GM12878 (cell line): ENCODE measurements around the gene FCER2. TPM values are rescaled to one million over a fixed set of nuclear protein-coding genes. Genes with fewer than 3 reads are reported as not detected.

Source experiments
- ASH2L ChIP-seq: fragments of 300-600, 200-600 bp; sonication (generic); IDR thresholded peaks from 2 replicates; pipeline ENCODE4 v1.6.1; 2017; ENCODE audit warnings: low read depth, mild to moderate bottlenecking, borderline replicate concordance
- BCL11A ChIP-seq: IDR thresholded peaks from 2 replicates; pipeline ENCODE4 v1.6.1; 2011; ENCODE audit warnings: low read depth, low read length
- BHLHE40 ChIP-seq, 2 experiments: fragments of 450-650 bp in 1 of 2; IDR thresholded peaks; 2 replicates each; pipeline ENCODE4 v1.6.1; 2011 to 2017; ENCODE audit warnings: low read depth in 2 of 2, borderline replicate concordance in 1 of 2, improper control_type of control experiment in 1 of 2, low read length in 1 of 2, mild to moderate bottlenecking in 1 of 2
- CEBPB ChIP-seq, 2 experiments: fragments of 150-350 bp in 1 of 2; IDR thresholded peaks; 2 replicates each; pipeline ENCODE4 v1.6.1; 2012 to 2014; ENCODE audit warnings: low read depth in 2 of 2, low read length in 2 of 2, borderline replicate concordance in 1 of 2, inconsistent platforms in 1 of 2
- CTCF ChIP-seq, 3 experiments: IDR thresholded peaks in 2 of 3; conservative IDR thresholded peaks in 1 of 3; 2 replicates each; pipeline ENCODE4 v1.5.1; 2011; ENCODE audit warnings: low read depth in 3 of 3, low read length in 3 of 3, mild to moderate bottlenecking in 3 of 3, control low read depth in 2 of 3, moderate library complexity in 2 of 3, inconsistent platforms in 1 of 3, mixed read lengths in 1 of 3; ENCODE audit not compliant: control insufficient read depth in 2 of 3, insufficient read depth in 1 of 3; ENCODE audit errors: extremely low read depth in 1 of 3
- EED ChIP-seq: sonication (generic); IDR thresholded peaks from 2 replicates; pipeline ENCODE4 v1.6.1; 2016; ENCODE audit warnings: antibody characterized with exemption, low read depth
- ETV6 ChIP-seq, 2 experiments: fragments of 450-650 bp in 1 of 2; IDR thresholded peaks in 1 of 2; conservative IDR thresholded peaks in 1 of 2; 2 replicates each; pipeline ENCODE4 v1.6.1; 2014; ENCODE audit warnings: antibody characterized with exemption in 1 of 2, borderline replicate concordance in 1 of 2, low read depth in 1 of 2, mild to moderate bottlenecking in 1 of 2, moderate library complexity in 1 of 2
- GABPA ChIP-seq: IDR thresholded peaks from 2 replicates; pipeline ENCODE4 v1.6.1; 2014; ENCODE audit warnings: antibody characterized with exemption, low read depth, mild to moderate bottlenecking, inconsistent platforms
- HDAC6 ChIP-seq: fragments of 200-600 bp; sonication (generic); IDR thresholded peaks from one replicate; pipeline ENCODE4 v1.8.0; 2017; ENCODE audit warnings: antibody characterized with exemption; ENCODE audit not compliant: unreplicated experiment
- IRF3 ChIP-seq: fragments of 450-650 bp; IDR thresholded peaks from 2 replicates; pipeline ENCODE4 v1.6.1; 2014; ENCODE audit warnings: mild to moderate bottlenecking
- KLF5 ChIP-seq: fragments of 450-650 bp; IDR thresholded peaks from 2 replicates; pipeline ENCODE4 v1.6.1; 2014; ENCODE audit warnings: mild to moderate bottlenecking; ENCODE audit not compliant: partially characterized antibody
- NFIC ChIP-seq: IDR thresholded peaks from 2 replicates; pipeline ENCODE4 v1.6.1; 2012; ENCODE audit warnings: low read depth, mild to moderate bottlenecking, inconsistent platforms, low read length, moderate library complexity
- NFXL1 ChIP-seq: fragments of 450-650 bp; IDR thresholded peaks from 2 replicates; pipeline ENCODE4 v1.6.1; 2017; ENCODE audit warnings: antibody characterized with exemption, mild to moderate bottlenecking, borderline replicate concordance
- PAX8 ChIP-seq: fragments of 450-650 bp; IDR thresholded peaks from 2 replicates; pipeline ENCODE4 v1.6.1; 2017; ENCODE audit warnings: mild to moderate bottlenecking, moderate library complexity
- POLR2AphosphoS5 ChIP-seq: IDR thresholded peaks from 2 replicates; pipeline ENCODE4 v1.6.1; 2011; ENCODE audit warnings: mild to moderate bottlenecking, low read length, inconsistent platforms
- POU2F2 ChIP-seq: IDR thresholded peaks from 3 replicates; pipeline ENCODE4 v1.6.1; 2011; ENCODE audit warnings: low read depth, mild to moderate bottlenecking, low read length, borderline replicate concordance
- RFX5 ChIP-seq: IDR thresholded peaks from 2 replicates; pipeline ENCODE4 v1.6.1; 2011; ENCODE audit warnings: low read depth, low read length, improper control_type of control experiment
- SREBF2 ChIP-seq: IDR thresholded peaks from 2 replicates; pipeline ENCODE4 v1.6.1; 2012; ENCODE audit warnings: mild to moderate bottlenecking, low read length
- ZNF274 ChIP-seq: IDR thresholded peaks from one replicate; pipeline ENCODE4 v1.8.0; 2011; ENCODE audit not compliant: insufficient read length, insufficient read depth
- ZNF384 ChIP-seq: IDR thresholded peaks from 2 replicates; pipeline ENCODE4 v1.6.1; 2012; ENCODE audit warnings: low read depth, mild to moderate bottlenecking, low read length, improper control_type of control experiment, borderline replicate concordance
- polyA plus RNA-seq, 11 experiments: library from polyadenylated mRNA; depleted of rRNA in 4 of 11; unstranded in 6 of 11; stranded (reverse) in 5 of 11; fragments of >200 nt; fragmentation: Nextera tagmentation in 4 of 11; fragmentation: Illumina TruSeq in 1 of 11; extraction: Ambion mirVana in 4 of 11; extraction: Trizol in 1 of 11; gene quantifications; 1 replicate in 1 of 11; 2 replicates in 10 of 11; pipeline versions ENCODE4 v1.2.1 to v1.2.3, GENCODE V29; 2011 to 2016; ENCODE audit warnings: inconsistent platforms in 2 of 11, missing spikeins in 2 of 11, low read depth in 1 of 11
- total RNA-seq, 4 experiments: library from RNA; depleted of rRNA in 3 of 4; stranded (reverse); fragments of >200 nt in 3 of 4; fragmentation: Illumina TruSeq in 1 of 4; extraction: Trizol in 1 of 4; gene quantifications; 2 replicates each; pipeline versions ENCODE4 v1.2.1 to v1.2.3, GENCODE V29; 2013 to 2021
- TF ChIP-seq, protein P1 (sequence below): fragments of 450-650 bp; formaldehyde crosslinking; IDR thresholded peaks from 2 replicates; pipeline ENCODE4 v1.4.0; 2020; ENCODE audit warnings: mild to moderate bottlenecking, moderate library complexity
- TF ChIP-seq, protein P2 (sequence below): fragments of 450-650 bp; IDR thresholded peaks from 2 replicates; pipeline ENCODE4 v1.6.1; 2017; ENCODE audit warnings: mild to moderate bottlenecking

The FCER2 gene
- total and polyA plus RNA-seq, 10 of the 15 experiments (the other 5 are each of a cell fraction or from before 2014, with no cell fraction given): 44.0 to 424 (median 241) TPM

GRCh38 chr19:7652061-7652641 lies 49.8 kb downstream of the FCER2 start (continued):
- TF ChIP-seq EED (0 out of 2 replicates have a peak, but pooled peaks have one; percentile 31), IRF3 (no peak), RFX5 (no peak), GABPA (no peak), POLR2AphosphoS5 (no peak), CEBPB (IDR thresholded peaks at IDR 0.05; ENCODE audit: borderline replicate concordance in 1 of 2, low read depth in 2 of 2, low read length in 2 of 2) (peak in 1 of 2 experiments; percentile 56; a peak in 1 of 4 replicates), PAX8 (no peak), SREBF2 (no peak), KLF5 (no peak), ETV6 (conservative IDR thresholded peaks at IDR 0.05 in 1 of 2, IDR thresholded peaks at IDR 0.05 in 1 of 2; ENCODE audit: borderline replicate concordance in 1 of 2, low read depth in 1 of 2) (peak in 1 of 2 experiments; percentile 35; a peak in 1 of 4 replicates), BHLHE40 (IDR thresholded peaks at IDR 0.05; ENCODE audit: borderline replicate concordance in 1 of 2, low read depth in 2 of 2, low read length in 1 of 2) (peak; percentile 27 to 46; a peak in 1 of 4 replicates), HDAC6 (no peak), BCL11A (no peak), ZNF384 (no peak), CTCF (IDR thresholded peaks at IDR 0.05 in 2 of 3, conservative IDR thresholded peaks at IDR 0.05 in 1 of 3; ENCODE audit: control insufficient read depth in 2 of 3, extremely low read depth in 1 of 3, insufficient read depth in 1 of 3, low read depth in 3 of 3, low read length in 3 of 3) (peak; percentile 91 to 97 (median 95)), NFXL1 (no peak), POU2F2 (no peak), NFIC (peak; percentile 26; the same call in 1 of the 2 replicates), ASH2L (no peak), ZNF274 (no peak)
- TF ChIP-seq, protein P1, sequence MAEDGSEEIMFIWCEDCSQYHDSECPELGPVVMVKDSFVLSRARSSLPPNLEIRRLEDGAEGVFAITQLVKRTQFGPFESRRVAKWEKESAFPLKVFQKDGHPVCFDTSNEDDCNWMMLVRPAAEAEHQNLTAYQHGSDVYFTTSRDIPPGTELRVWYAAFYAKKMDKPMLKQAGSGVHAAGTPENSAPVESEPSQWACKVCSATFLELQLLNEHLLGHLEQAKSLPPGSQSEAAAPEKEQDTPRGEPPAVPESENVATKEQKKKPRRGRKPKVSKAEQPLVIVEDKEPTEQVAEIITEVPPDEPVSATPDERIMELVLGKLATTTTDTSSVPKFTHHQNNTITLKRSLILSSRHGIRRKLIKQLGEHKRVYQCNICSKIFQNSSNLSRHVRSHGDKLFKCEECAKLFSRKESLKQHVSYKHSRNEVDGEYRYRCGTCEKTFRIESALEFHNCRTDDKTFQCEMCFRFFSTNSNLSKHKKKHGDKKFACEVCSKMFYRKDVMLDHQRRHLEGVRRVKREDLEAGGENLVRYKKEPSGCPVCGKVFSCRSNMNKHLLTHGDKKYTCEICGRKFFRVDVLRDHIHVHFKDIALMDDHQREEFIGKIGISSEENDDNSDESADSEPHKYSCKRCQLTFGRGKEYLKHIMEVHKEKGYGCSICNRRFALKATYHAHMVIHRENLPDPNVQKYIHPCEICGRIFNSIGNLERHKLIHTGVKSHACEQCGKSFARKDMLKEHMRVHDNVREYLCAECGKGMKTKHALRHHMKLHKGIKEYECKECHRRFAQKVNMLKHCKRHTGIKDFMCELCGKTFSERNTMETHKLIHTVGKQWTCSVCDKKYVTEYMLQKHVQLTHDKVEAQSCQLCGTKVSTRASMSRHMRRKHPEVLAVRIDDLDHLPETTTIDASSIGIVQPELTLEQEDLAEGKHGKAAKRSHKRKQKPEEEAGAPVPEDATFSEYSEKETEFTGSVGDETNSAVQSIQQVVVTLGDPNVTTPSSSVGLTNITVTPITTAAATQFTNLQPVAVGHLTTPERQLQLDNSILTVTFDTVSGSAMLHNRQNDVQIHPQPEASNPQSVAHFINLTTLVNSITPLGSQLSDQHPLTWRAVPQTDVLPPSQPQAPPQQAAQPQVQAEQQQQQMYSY (CRISPR knock-in tag): no peak
- TF ChIP-seq, protein P2, sequence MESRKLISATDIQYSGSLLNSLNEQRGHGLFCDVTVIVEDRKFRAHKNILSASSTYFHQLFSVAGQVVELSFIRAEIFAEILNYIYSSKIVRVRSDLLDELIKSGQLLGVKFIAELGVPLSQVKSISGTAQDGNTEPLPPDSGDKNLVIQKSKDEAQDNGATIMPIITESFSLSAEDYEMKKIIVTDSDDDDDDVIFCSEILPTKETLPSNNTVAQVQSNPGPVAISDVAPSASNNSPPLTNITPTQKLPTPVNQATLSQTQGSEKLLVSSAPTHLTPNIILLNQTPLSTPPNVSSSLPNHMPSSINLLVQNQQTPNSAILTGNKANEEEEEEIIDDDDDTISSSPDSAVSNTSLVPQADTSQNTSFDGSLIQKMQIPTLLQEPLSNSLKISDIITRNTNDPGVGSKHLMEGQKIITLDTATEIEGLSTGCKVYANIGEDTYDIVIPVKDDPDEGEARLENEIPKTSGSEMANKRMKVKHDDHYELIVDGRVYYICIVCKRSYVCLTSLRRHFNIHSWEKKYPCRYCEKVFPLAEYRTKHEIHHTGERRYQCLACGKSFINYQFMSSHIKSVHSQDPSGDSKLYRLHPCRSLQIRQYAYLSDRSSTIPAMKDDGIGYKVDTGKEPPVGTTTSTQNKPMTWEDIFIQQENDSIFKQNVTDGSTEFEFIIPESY: no peak
